ENCODE data around the gene ROS1.

GRCh38 chr6:117440706-117441525, 15.2 kb upstream of the ROS1 start:
- no peak for TF ChIP-seq CTCF (IDR thresholded peaks at IDR 0.05; ENCODE audit: low read depth, low read length, missing input control)
- no peak for TF ChIP-seq REST (IDR thresholded peaks at IDR 0.05)
- TF ChIP-seq ZBTB33 (IDR thresholded peaks at IDR 0.05), result no peak
- no peak for TF ChIP-seq MAX (IDR thresholded peaks at IDR 0.05)
- TF ChIP-seq HNF4A (conservative IDR thresholded peaks at IDR 0.05), result no peak
- no peak for TF ChIP-seq GABPA (IDR thresholded peaks at IDR 0.05 in 1 of 2, conservative IDR thresholded peaks at IDR 0.05 in 1 of 2)
- TF ChIP-seq TAF1 (conservative IDR thresholded peaks at IDR 0.05), result no peak
- no peak for TF ChIP-seq ATF3 (IDR thresholded peaks at IDR 0.05)
- no peak for TF ChIP-seq EGR1 (IDR thresholded peaks at IDR 0.05; ENCODE audit: low read depth in 2 of 2)
- TF ChIP-seq YY1 (IDR thresholded peaks at IDR 0.05), result no peak
- TF ChIP-seq FOXA1 (IDR thresholded peaks at IDR 0.05), result no peak
- TF ChIP-seq RAD21 (IDR thresholded peaks at IDR 0.05), result no peak
